ENCODE results near the gene RHOBTB3.

The RHOBTB3 gene

GRCh38 chr5:95735406-95735805 lies 4.3 kb downstream of the RHOBTB3 start:
- no peaks in the 10 kb centered on the region for H3K36me3 ChIP-seq (ENCODE audit: control insufficient read depth in 1 of 2, insufficient read depth in 2 of 2, low read length in 2 of 2)
- H3K27ac ChIP-seq (ENCODE audit: low read length): peak overlapping the region; percentile 93
- no peaks in the 10 kb centered on the region for H3K27me3 ChIP-seq (ENCODE audit: low read depth, low read length)
- H3K9me3 ChIP-seq (ENCODE audit: control insufficient read depth in 1 of 2, low read length in 2 of 2): no peaks in the 10 kb centered on the region
- peak overlapping the region in 1 of 2 donors; percentile 14 for H3K4me3 ChIP-seq (ENCODE audit: low read depth in 1 of 2, low read length in 2 of 2)
- peaks cover 8 to 12% of the 10 kb centered on the region in 2 donors for H3K4me1 ChIP-seq (ENCODE audit: control insufficient read depth in 1 of 2, insufficient read depth in 2 of 2, low read length in 2 of 2)

GRCh38 chr5:95738072-95738471 lies 6.9 kb downstream of the RHOBTB3 start:
- H3K27ac ChIP-seq (ENCODE audit: low read length): no peak overlapping the region
- H3K27me3 ChIP-seq (ENCODE audit: low read depth, low read length): no peaks in the 10 kb centered on the region
- peaks cover 8 to 12% of the 10 kb centered on the region in 2 donors for H3K4me1 ChIP-seq (ENCODE audit: control insufficient read depth in 1 of 2, insufficient read depth in 2 of 2, low read length in 2 of 2)
- H3K4me3 ChIP-seq (ENCODE audit: low read depth in 1 of 2, low read length in 2 of 2): no peak overlapping the region
- no peaks in the 10 kb centered on the region for H3K9me3 ChIP-seq (ENCODE audit: control insufficient read depth in 1 of 2, low read length in 2 of 2)
- no peaks in the 10 kb centered on the region for H3K36me3 ChIP-seq (ENCODE audit: control insufficient read depth in 1 of 2, insufficient read depth in 2 of 2, low read length in 2 of 2)

DNA sequence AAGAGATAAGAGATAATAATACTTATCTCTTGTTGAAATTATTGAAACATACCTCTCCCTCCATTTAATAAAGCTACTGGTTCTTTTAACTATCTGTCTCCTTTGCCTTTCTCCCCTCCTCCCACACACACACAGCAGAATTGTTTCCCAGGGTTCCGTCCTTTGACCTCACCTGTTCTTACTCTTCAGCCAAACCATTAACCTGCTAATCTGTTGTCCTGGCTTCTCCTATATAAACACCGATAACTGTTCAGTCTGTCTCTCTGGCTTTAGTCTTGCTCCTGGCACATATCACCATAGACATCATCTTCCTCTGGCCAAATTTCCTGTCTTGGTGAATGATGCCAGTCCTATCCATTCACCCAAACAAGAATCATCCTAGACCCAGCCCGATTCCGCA lies 7.7 kb downstream of the RHOBTB3 start:
- H3K27ac ChIP-seq (ENCODE audit: low read length): no peak overlapping the region
- H3K4me3 ChIP-seq (ENCODE audit: low read depth in 1 of 2, low read length in 2 of 2): no peak overlapping the region
- no peaks in the 10 kb centered on the region for H3K27me3 ChIP-seq (ENCODE audit: low read depth, low read length)
- H3K36me3 ChIP-seq (ENCODE audit: control insufficient read depth in 1 of 2, insufficient read depth in 2 of 2, low read length in 2 of 2): no peaks in the 10 kb centered on the region
- no peaks in the 10 kb centered on the region for H3K9me3 ChIP-seq (ENCODE audit: control insufficient read depth in 1 of 2, low read length in 2 of 2)
- peaks cover 8 to 12% of the 10 kb centered on the region in 2 donors for H3K4me1 ChIP-seq (ENCODE audit: control insufficient read depth in 1 of 2, insufficient read depth in 2 of 2, low read length in 2 of 2)

DNA sequence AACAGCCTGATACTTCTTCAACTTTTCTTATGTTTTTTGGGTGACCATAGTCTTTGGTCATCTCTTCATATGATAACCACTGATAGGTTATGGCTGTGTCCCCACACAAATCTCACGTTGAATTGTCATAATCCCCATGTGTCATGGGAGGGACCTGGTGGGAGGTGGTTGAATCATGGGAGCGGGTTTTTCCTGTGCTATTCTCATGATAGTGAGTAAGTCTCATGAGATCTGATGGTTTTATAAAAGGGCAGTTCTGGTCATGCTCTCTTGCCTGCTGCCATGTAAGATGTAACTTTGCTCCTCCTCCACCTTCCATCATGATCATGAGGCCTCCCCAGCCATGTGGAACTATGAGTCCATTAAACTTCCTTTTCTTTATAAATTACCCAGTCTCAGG lies 8.7 kb downstream of the RHOBTB3 start:
- Histone ChIP-seq H3K27ac (ENCODE audit: low read length) (no peak overlapping the region), H3K27me3 (ENCODE audit: low read depth, low read length) (no peaks in the 10 kb centered on the region), H3K9me3 (ENCODE audit: control insufficient read depth in 1 of 2, low read length in 2 of 2) (no peaks in the 10 kb centered on the region), H3K36me3 (ENCODE audit: control insufficient read depth in 1 of 2, insufficient read depth in 2 of 2, low read length in 2 of 2) (no peaks in the 10 kb centered on the region), H3K4me3 (ENCODE audit: low read depth in 1 of 2, low read length in 2 of 2) (no peak overlapping the region), H3K4me1 (ENCODE audit: control insufficient read depth in 1 of 2, insufficient read depth in 2 of 2, low read length in 2 of 2) (peaks cover 0 to 7% of the 10 kb centered on the region in 2 donors)

DNA sequence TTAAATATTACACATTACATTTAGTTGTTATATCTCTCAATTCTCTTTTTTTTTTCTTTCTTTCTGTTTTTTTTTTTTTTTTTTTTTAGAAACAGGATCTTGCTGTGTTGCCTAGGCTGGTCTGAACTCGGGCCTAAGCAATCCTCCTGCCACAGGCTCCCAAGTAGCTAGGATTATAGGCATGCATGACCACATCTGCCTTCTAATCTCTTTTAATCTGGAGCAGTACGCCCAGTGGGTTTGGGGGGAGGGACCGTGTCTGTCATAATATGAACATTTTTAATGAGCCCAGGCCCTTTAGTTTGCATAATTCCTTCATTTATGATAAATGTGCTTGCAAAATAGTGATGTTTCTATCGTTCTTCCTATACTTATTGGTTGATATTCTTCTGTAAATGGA lies 10.3 kb downstream of the RHOBTB3 start:
- no peak overlapping the region for H3K27ac ChIP-seq (ENCODE audit: low read length)
- H3K4me1 ChIP-seq (ENCODE audit: control insufficient read depth in 1 of 2, insufficient read depth in 2 of 2, low read length in 2 of 2): peaks cover 0 to 3% of the 10 kb centered on the region in 2 donors

GRCh38 chr5:95743232-95743631 lies 12.1 kb downstream of the RHOBTB3 start:
- peaks cover 0 to 3% of the 10 kb centered on the region in 2 donors for H3K4me1 ChIP-seq (ENCODE audit: control insufficient read depth in 1 of 2, insufficient read depth in 2 of 2, low read length in 2 of 2)
- no peak overlapping the region for H3K27ac ChIP-seq (ENCODE audit: low read length)
- H3K27me3 ChIP-seq (ENCODE audit: low read depth, low read length): no peaks in the 10 kb centered on the region
- H3K4me3 ChIP-seq (ENCODE audit: low read depth in 1 of 2, low read length in 2 of 2): no peak overlapping the region
- peaks cover 4 to 6% of the 10 kb centered on the region in 2 donors for H3K36me3 ChIP-seq (ENCODE audit: control insufficient read depth in 1 of 2, insufficient read depth in 2 of 2, low read length in 2 of 2)
- no peaks in the 10 kb centered on the region for H3K9me3 ChIP-seq (ENCODE audit: control insufficient read depth in 1 of 2, low read length in 2 of 2)

More for the DNA sequence above, 10.3 kb downstream of the RHOBTB3 start:
- no peaks in the 10 kb centered on the region for H3K9me3 ChIP-seq (ENCODE audit: control insufficient read depth in 1 of 2, low read length in 2 of 2)
- no peak overlapping the region for H3K4me3 ChIP-seq (ENCODE audit: low read depth in 1 of 2, low read length in 2 of 2)
- no peaks in the 10 kb centered on the region for H3K27me3 ChIP-seq (ENCODE audit: low read depth, low read length)
- H3K36me3 ChIP-seq (ENCODE audit: control insufficient read depth in 1 of 2, insufficient read depth in 2 of 2, low read length in 2 of 2): peaks cover 4 to 6% of the 10 kb centered on the region in 2 donors

DNA sequence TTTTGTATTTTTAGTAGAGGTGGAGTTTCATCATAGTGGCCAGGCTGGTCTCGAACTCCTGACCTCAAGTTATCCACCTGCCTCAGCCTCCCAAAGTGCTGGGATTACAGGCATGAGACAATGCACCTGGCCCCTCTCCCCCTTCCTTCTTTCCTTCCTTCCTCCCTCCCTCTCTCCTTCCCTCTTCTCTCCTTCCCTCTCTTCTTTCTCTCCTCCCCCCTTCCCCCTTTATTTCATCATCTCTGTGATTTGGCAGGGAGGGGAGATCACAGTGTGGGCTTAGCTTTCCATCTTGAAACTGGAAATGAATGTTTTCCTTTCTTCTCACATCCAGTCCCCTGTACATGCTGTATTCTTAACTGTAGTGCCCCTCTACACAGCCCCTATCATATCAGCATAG lies 12.7 kb downstream of the RHOBTB3 start:
- Histone ChIP-seq H3K27ac (ENCODE audit: low read length) (no peak overlapping the region), H3K36me3 (ENCODE audit: control insufficient read depth in 1 of 2, insufficient read depth in 2 of 2, low read length in 2 of 2) (peaks cover 6% of the 10 kb centered on the region in 2 donors)

DNA sequence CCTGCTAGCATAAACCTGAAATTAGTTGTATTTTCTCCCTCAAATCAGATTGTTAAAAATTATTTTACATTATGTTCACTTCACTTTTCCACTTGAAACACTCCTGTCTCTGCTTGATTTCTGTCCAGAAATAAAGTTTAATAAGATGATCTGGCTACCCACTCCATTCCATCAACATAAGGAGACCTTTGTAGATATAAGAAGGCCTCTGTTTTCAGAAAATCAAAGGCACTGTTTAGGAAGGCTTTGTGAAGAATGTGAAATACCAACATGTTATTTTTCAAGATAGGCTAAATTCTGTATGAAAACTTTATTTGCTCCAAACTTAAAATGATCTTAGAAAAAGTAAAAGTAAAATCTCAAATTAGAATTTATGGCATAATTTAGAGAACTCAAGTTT lies 15.1 kb downstream of the RHOBTB3 start:
- no peak overlapping the region for H3K27ac ChIP-seq (ENCODE audit: low read length)

More for the DNA sequence above, 12.7 kb downstream of the RHOBTB3 start:
- no peaks in the 10 kb centered on the region for H3K9me3 ChIP-seq (ENCODE audit: control insufficient read depth in 1 of 2, low read length in 2 of 2)
- peaks cover 0 to under 1% of the 10 kb centered on the region in 2 donors for H3K4me1 ChIP-seq (ENCODE audit: control insufficient read depth in 1 of 2, insufficient read depth in 2 of 2, low read length in 2 of 2)
- no peak overlapping the region for H3K4me3 ChIP-seq (ENCODE audit: low read depth in 1 of 2, low read length in 2 of 2)
- no peaks in the 10 kb centered on the region for H3K27me3 ChIP-seq (ENCODE audit: low read depth, low read length)

DNA sequence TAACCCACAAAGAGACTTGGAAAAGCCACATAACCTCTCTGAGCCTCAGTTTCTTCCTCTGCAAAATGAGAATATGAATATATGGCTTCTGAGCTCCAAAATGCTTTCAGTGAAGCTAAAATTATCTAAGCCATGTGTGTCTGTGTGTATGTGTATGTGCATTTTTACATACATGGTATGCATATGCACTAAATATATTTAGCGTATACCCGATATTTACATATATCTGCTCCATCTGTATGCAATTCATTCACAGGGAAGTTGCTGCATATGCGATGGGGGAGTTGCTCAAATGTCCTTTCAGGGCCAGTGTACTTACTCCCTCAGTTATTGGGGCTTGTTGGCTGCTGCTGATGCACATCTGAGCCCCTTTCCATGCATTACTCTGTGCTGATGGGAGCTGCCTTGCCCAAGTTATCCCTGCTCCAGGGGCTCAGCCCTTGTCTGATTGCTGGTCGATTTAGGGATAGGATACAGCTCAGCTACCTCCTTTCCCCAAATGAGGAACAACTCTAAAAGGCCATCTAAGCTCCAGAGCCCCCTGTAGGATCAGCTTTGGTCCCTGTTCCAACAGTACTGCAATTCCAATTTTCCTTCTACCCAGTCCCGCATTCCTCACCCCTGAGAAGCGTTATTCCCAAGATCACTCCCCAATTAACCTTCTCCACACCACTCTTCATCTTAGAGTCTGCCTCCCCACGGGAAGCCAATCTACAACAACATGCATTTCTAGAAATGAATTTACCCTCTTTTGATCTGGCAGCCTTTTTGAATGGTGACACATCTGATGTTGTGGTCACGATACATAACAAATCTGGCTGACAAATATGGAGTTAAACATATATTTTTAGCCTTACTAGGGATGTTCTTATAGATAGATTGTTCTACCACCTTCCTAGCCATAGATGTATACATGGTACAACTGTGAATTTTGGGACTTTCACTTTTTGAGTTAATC lies 15.9 kb downstream of the RHOBTB3 start:
- no peaks in the 10 kb centered on the region for H3K9me3 ChIP-seq (ENCODE audit: control insufficient read depth in 1 of 2, low read length in 2 of 2)
- H3K4me1 ChIP-seq (ENCODE audit: control insufficient read depth in 1 of 2, insufficient read depth in 2 of 2, low read length in 2 of 2): no peaks in the 10 kb centered on the region
- no peak overlapping the region for H3K27ac ChIP-seq (ENCODE audit: low read length)
- no peaks in the 10 kb centered on the region for H3K27me3 ChIP-seq (ENCODE audit: low read depth, low read length)
- peaks cover 7 to 9% of the 10 kb centered on the region in 2 donors for H3K36me3 ChIP-seq (ENCODE audit: control insufficient read depth in 1 of 2, insufficient read depth in 2 of 2, low read length in 2 of 2)
- H3K4me3 ChIP-seq (ENCODE audit: low read depth in 1 of 2, low read length in 2 of 2): no peak overlapping the region

More for the DNA sequence above, 15.1 kb downstream of the RHOBTB3 start:
- Histone ChIP-seq H3K9me3 (ENCODE audit: control insufficient read depth in 1 of 2, low read length in 2 of 2) (no peaks in the 10 kb centered on the region), H3K4me3 (ENCODE audit: low read depth in 1 of 2, low read length in 2 of 2) (no peak overlapping the region), H3K36me3 (ENCODE audit: control insufficient read depth in 1 of 2, insufficient read depth in 2 of 2, low read length in 2 of 2) (peaks cover 7 to 9% of the 10 kb centered on the region in 2 donors), H3K27me3 (ENCODE audit: low read depth, low read length) (no peaks in the 10 kb centered on the region), H3K4me1 (ENCODE audit: control insufficient read depth in 1 of 2, insufficient read depth in 2 of 2, low read length in 2 of 2) (no peaks in the 10 kb centered on the region)

DNA sequence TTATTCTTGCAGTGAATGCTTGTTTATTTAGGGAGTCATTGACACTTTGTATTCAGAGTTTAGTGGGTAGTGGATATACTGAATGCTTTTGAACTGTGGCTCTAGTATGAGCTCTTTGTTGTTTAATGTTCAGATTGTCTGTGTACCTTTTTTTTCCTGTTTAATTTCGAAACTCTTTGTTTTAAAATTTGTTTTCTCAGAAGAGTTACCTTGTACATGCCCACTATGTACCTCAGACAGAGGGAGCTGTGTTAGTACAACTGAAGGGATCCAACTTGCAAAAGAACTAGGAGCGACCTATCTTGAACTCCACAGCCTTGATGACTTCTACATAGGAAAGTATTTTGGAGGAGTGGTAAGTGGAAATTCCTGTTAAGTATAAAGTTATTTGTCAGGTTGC lies 17.0 kb downstream of the RHOBTB3 start:
- Histone ChIP-seq H3K27me3 (ENCODE audit: low read depth, low read length) (no peaks in the 10 kb centered on the region), H3K4me1 (ENCODE audit: control insufficient read depth in 1 of 2, insufficient read depth in 2 of 2, low read length in 2 of 2) (no peaks in the 10 kb centered on the region), H3K27ac (ENCODE audit: low read length) (no peak overlapping the region), H3K4me3 (ENCODE audit: low read depth in 1 of 2, low read length in 2 of 2) (no peak overlapping the region), H3K9me3 (ENCODE audit: control insufficient read depth in 1 of 2, low read length in 2 of 2) (no peaks in the 10 kb centered on the region), H3K36me3 (ENCODE audit: control insufficient read depth in 1 of 2, insufficient read depth in 2 of 2, low read length in 2 of 2) (peaks cover 13% of the 10 kb centered on the region in 2 donors)

DNA sequence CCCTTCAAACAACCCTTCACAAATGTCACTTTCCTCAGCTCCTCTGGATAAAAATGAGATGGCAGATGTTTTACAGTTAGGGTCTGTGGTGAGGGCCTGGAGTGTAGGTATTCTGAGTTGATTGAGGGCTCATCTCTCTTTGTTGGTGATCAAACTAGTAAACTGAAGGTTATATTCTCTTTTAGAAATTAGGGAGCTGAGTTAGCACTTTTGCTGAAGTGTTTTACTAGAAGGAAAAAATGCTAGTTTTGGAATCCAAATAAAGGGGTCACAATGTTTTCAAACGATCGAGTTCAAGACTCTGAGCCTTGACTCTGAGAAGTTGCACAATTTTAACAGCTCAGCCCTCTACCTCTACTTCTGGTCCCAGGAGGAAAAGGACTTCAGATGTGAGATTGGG lies 23.4 kb downstream of the RHOBTB3 start:
- Histone ChIP-seq H3K36me3 (ENCODE audit: control insufficient read depth in 1 of 2, insufficient read depth in 2 of 2, low read length in 2 of 2) (peaks cover 16 to 19% of the 10 kb centered on the region in 2 donors), H3K4me1 (ENCODE audit: control insufficient read depth in 1 of 2, insufficient read depth in 2 of 2, low read length in 2 of 2) (peaks cover 0 to 6% of the 10 kb centered on the region in 2 donors), H3K4me3 (ENCODE audit: low read depth in 1 of 2, low read length in 2 of 2) (no peak overlapping the region), H3K27ac (ENCODE audit: low read length) (no peak overlapping the region), H3K27me3 (ENCODE audit: low read depth, low read length) (no peaks in the 10 kb centered on the region), H3K9me3 (ENCODE audit: control insufficient read depth in 1 of 2, low read length in 2 of 2) (no peaks in the 10 kb centered on the region)
